Esophagus squamous epithelium (tissue), 5 donors: Measurements from ENCODE around the gene FSHR. TPM values are rescaled to one million over a fixed set of nuclear protein-coding genes. Genes with fewer than 3 reads are reported as not detected.

Experiments
- DNase-seq: peaks from one replicate; lab custom pipeline; 2025; lab: John Stamatoyannopoulos, UW
- H3K27ac ChIP-seq, 4 donors: fragments of 200-600 bp; sonication (generic); one replicate each; pipeline ENCODE4 v1.5.1; 2016 to 2019; ENCODE audit warnings: mild to moderate bottlenecking in 1 of 4
- H3K27me3 ChIP-seq, 4 donors: fragments of 200-600 bp; sonication (generic); 1 replicate in 3 of 4; 2 replicates in 1 of 4; pipeline versions ENCODE4 v1.5.1 to v1.6.0; 2017 to 2021; ENCODE audit warnings: antibody characterized with exemption in 1 of 4
- H3K36me3 ChIP-seq, 3 donors: fragments of 200-600 bp; sonication (generic); one replicate each; pipeline ENCODE4 v1.5.1; 2016 to 2019
- H3K4me1 ChIP-seq, 3 donors: fragments of 200-600 bp; sonication (generic); one replicate each; pipeline ENCODE4 v1.5.1; 2017 to 2019
- H3K4me3 ChIP-seq, 4 donors: fragments of 200-600 bp; sonication (generic); 1 replicate in 3 of 4; 2 replicates in 1 of 4; pipeline ENCODE4 v1.5.1; 2016 to 2019; ENCODE audit warnings: mild to moderate bottlenecking in 2 of 4, moderate library complexity in 1 of 4
- H3K9me3 ChIP-seq, 3 donors: fragments of 200-600 bp; sonication (generic); one replicate each; pipeline ENCODE4 v1.5.1; 2016 to 2019
- POLR2A ChIP-seq, 4 donors: fragments of 450-650 bp; IDR thresholded peaks; one replicate each; pipeline ENCODE4 v1.6.1; 2017; ENCODE audit warnings: antibody characterized with exemption in 4 of 4, mild to moderate bottlenecking in 4 of 4, moderate library complexity in 3 of 4
- WGBS, 2 donors: methylation state at CpG; one replicate each; pipeline ENCODE4 v1.1.5; 2018; 5-methylcytosine and 5-hydroxymethylcytosine counted together
- intact Hi-C: fragments of 100-400 bp; cut with DNase I; formaldehyde crosslinking; loops from one replicate; pipeline ENCODE4 v1.15.0; 2022
- total RNA-seq, 4 donors: library from RNA; depleted of rRNA; stranded (reverse); fragments of >200 nt; gene quantifications; one replicate each; pipeline ENCODE4 v1.1.0, GENCODE V29; 2016
- TF ChIP-seq, protein P1 (sequence below), 6 experiments: fragments of 450-650 bp in 4 of 6; fragments of 200-600 bp in 2 of 6; sonication (generic) in 2 of 6; IDR thresholded peaks; one replicate each; pipeline ENCODE4 v1.5.1; 2016 to 2019; ENCODE audit warnings: antibody characterized with exemption in 6 of 6, mild to moderate bottlenecking in 4 of 6, moderate library complexity in 4 of 6
- donor health status: DM: yes; HTN: yes; CAD: no.

The FSHR gene
- total RNA-seq, 4 donors from 2014 or later: not detected

DNA sequence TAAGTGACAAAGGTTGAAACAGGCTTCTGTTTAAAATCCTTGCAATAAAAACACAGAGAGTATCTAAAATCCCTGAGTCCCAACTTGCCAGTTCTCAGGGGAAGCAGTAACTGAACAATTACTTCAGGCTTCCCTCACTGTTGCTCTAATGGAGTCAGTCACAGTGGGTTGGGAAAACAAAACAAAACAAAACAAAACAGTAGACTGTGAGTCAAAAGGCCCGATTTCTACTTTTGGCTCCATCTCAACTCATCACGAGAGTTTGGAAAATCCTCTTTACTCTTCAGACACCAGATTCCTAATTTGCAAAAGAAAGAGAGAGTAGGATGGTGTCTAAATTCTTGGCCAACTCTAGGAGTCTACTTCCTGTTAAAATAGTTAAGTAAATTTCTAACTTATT lies 1.1 kb downstream of the FSHR start:
- H3K4me1 ChIP-seq: no peaks in the 10 kb centered on the region
- H3K4me3 ChIP-seq: no peak overlapping the region
- H3K27ac ChIP-seq: no peak overlapping the region
- 12 to 19% methylated on average over 2 of the region's 2 CpGs for WGBS, 2 donors
- no peaks in the 10 kb centered on the region for H3K36me3 ChIP-seq
- H3K27me3 ChIP-seq: no peaks in the 10 kb centered on the region
- TF ChIP-seq POLR2A (IDR thresholded peaks at IDR 0.05): no peak
- TF ChIP-seq, protein P1, sequence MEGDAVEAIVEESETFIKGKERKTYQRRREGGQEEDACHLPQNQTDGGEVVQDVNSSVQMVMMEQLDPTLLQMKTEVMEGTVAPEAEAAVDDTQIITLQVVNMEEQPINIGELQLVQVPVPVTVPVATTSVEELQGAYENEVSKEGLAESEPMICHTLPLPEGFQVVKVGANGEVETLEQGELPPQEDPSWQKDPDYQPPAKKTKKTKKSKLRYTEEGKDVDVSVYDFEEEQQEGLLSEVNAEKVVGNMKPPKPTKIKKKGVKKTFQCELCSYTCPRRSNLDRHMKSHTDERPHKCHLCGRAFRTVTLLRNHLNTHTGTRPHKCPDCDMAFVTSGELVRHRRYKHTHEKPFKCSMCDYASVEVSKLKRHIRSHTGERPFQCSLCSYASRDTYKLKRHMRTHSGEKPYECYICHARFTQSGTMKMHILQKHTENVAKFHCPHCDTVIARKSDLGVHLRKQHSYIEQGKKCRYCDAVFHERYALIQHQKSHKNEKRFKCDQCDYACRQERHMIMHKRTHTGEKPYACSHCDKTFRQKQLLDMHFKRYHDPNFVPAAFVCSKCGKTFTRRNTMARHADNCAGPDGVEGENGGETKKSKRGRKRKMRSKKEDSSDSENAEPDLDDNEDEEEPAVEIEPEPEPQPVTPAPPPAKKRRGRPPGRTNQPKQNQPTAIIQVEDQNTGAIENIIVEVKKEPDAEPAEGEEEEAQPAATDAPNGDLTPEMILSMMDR (IDR thresholded peaks at IDR 0.05): no peak
- H3K9me3 ChIP-seq: no peaks in the 10 kb centered on the region
- intact Hi-C loops: no loop called here
- no peak for DNase-seq

DNA sequence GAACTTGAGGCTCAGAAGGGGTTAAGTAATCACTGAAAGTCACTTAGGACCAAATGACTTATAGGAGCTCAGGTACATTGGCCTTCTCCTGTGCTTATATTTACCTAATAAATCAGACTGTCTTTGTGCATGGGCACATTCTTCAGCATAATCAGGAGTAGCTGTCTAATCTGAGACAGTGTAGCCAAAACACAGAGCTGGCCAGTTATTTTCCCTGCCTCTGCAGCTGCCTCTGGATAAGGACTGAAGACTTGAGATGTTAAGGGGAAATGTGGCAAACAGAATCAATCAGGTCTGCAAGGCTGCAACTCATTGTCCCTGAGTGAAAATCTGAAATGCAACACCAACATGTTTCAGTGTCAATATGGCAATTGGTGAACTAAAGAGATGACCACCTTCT lies 1.5 kb downstream of the FSHR start:
- Histone ChIP-seq H3K4me1 (no peaks in the 10 kb centered on the region), H3K27ac (no peak overlapping the region), H3K27me3 (no peaks in the 10 kb centered on the region), H3K9me3 (no peaks in the 10 kb centered on the region), H3K4me3 (no peak overlapping the region), H3K36me3 (no peaks in the 10 kb centered on the region)
- TF ChIP-seq, protein P1 (IDR thresholded peaks at IDR 0.05): no peak
- no peak for TF ChIP-seq POLR2A (IDR thresholded peaks at IDR 0.05)
- intact Hi-C loops: no loop called here
- DNase-seq: no peak

DNA sequence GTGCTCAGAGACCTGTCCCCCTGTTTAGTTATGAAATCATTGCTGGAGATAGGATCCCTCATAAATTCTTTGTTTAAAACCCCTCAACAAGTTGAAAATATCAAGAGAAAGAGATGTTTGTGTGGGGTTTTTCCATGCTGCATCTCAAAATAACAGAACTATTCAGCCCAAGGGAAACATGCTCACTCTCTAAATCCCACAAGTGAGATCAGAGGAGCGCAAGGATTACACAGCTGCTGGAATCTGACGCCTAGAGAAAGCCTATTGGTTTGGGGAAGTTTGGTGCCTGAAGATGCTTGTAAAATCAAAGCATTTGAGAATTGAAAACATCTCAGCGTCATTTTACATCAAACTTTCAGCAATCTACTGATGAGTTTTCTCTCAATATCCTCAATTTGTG lies 7.9 kb downstream of the FSHR start:
- Histone ChIP-seq H3K27me3 (no peaks in the 10 kb centered on the region), H3K9me3 (no peaks in the 10 kb centered on the region), H3K4me3 (no peak overlapping the region), H3K27ac (no peak overlapping the region), H3K4me1 (no peaks in the 10 kb centered on the region), H3K36me3 (no peaks in the 10 kb centered on the region)
- TF ChIP-seq POLR2A (IDR thresholded peaks at IDR 0.05): no peak
- TF ChIP-seq, protein P1 (IDR thresholded peaks at IDR 0.05): no peak
- intact Hi-C loops: no loop called here
- no peak for DNase-seq
- 86 to 88% methylated on average over 3 of the region's 3 CpGs for WGBS, 2 donors

DNA sequence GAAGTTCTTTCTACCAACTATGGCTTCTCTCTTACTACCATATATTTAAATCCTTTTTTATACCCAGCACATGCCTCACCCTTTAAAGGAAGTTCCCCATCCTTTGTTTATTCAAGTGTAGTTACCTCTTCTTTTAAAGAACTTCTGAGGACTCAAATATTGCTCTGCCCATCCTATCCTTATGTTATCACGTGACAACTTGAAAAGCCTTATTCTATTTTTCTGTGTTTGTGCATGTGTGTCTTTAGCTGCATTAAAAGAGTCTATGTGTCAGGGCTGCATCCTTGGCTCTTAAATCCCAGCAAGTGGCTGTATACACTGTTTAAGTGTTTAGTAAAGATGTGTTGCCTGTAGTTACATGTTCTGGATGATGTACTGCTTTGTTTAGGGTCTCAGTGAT lies 22.5 kb downstream of the FSHR start:
- Histone ChIP-seq H3K27me3 (no peaks in the 10 kb centered on the region), H3K9me3 (peaks cover 0 to 11% (median 0%) of the 10 kb centered on the region in 3 donors), H3K4me1 (no peaks in the 10 kb centered on the region), H3K36me3 (no peaks in the 10 kb centered on the region), H3K4me3 (no peak overlapping the region), H3K27ac (no peak overlapping the region)
- no peak for TF ChIP-seq POLR2A (IDR thresholded peaks at IDR 0.05)
- TF ChIP-seq, protein P1 (IDR thresholded peaks at IDR 0.05): no peak
- intact Hi-C loops: no loop called here
- DNase-seq: no peak
- WGBS, 2 donors: 56 to 79% methylated on average over 1 of the region's 1 CpG

DNA sequence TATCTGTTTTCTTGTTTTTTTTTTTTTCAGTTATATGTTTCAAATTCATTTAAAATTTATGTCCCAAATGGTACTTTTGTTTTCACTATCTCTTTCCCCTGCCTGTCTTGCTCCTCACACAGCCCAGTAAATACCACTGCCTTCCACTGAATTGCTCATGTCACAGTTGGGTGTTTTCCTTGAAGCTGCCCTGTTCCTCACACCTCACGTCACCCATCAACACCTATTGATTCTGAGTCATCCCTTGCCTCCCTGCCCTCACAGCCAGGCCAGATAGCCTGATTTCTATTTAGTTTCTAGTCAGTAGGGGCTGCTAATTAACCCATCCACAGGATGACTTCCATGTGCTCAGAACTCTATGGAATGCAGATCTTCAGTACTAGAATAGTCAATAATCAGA lies 25.3 kb downstream of the FSHR start:
- intact Hi-C loops: no loop called here
- no peaks in the 10 kb centered on the region for H3K27me3 ChIP-seq
- TF ChIP-seq, protein P1 (IDR thresholded peaks at IDR 0.05): no peak
- no peak for TF ChIP-seq POLR2A (IDR thresholded peaks at IDR 0.05)
- WGBS, 2 donors: 19 to 54% methylated on average over 1 of the region's 1 CpG
- H3K27ac ChIP-seq: no peak overlapping the region
- H3K9me3 ChIP-seq: peaks cover 0 to 11% (median 0%) of the 10 kb centered on the region in 3 donors
- H3K4me3 ChIP-seq: no peak overlapping the region
- H3K4me1 ChIP-seq: no peaks in the 10 kb centered on the region
- H3K36me3 ChIP-seq: no peaks in the 10 kb centered on the region
- DNase-seq: no peak
